HG03097 (cell line): ENCODE data around the gene OPA1.

Experiments
- ATAC-seq: cut with Tn5 transposase; IDR thresholded peaks from one replicate; pipeline ENCODE4 v1.9.1; 2021; ENCODE audit not compliant: unreplicated experiment, low FRiP score

The OPA1 gene

GRCh38 chr3:193702967-193703366, 110.0 kb downstream of the OPA1 start:
- ATAC-seq = no peak

GRCh38 chr3:193704431-193704830, 111.4 kb downstream of the OPA1 start:
- ATAC-seq = no peak

GRCh38 chr3:193708270-193708669, 115.3 kb downstream of the OPA1 start:
- ATAC-seq = no peak

- ATAC-seq = no peak
These were observed 117.5 kb downstream of the OPA1 start for GRCh38 chr3:193710286-193711165.

GRCh38 chr3:193711166-193711485, 118.1 kb downstream of the OPA1 start:
- ATAC-seq = no peak

GRCh38 chr3:193711523-193711963, 118.5 kb downstream of the OPA1 start:
- ATAC-seq = no peak

GRCh38 chr3:193711964-193712598, 119.1 kb downstream of the OPA1 start:
- no peak for ATAC-seq

GRCh38 chr3:193712938-193713337, 119.9 kb downstream of the OPA1 start:
- ATAC-seq = no peak

GRCh38 chr3:193714523-193715137, 121.6 kb downstream of the OPA1 start:
- ATAC-seq = no peak

- no peak for ATAC-seq
These were observed 123.1 kb downstream of the OPA1 start for GRCh38 chr3:193716150-193716549.

- no peak for ATAC-seq
These were observed 126.7 kb downstream of the OPA1 start for GRCh38 chr3:193719735-193720134.

GRCh38 chr3:193720169-193720568, 127.2 kb downstream of the OPA1 start:
- ATAC-seq = no peak

- no peak for ATAC-seq
These were observed 129.6 kb downstream of the OPA1 start for GRCh38 chr3:193722566-193722965.

- no peak for ATAC-seq
These were observed 134.1 kb downstream of the OPA1 start for GRCh38 chr3:193727089-193727488.

- ATAC-seq = no peak
These were observed 135.6 kb downstream of the OPA1 start for GRCh38 chr3:193728429-193729087.

- ATAC-seq = no peak
These were observed 136.1 kb downstream of the OPA1 start for GRCh38 chr3:193729088-193729465.

GRCh38 chr3:193729601-193730000, 136.6 kb downstream of the OPA1 start:
- ATAC-seq = no peak

GRCh38 chr3:193730511-193730910, 137.5 kb downstream of the OPA1 start:
- no peak for ATAC-seq

GRCh38 chr3:193730976-193731375, 138.0 kb downstream of the OPA1 start:
- ATAC-seq = no peak

GRCh38 chr3:193731656-193732055, 138.6 kb downstream of the OPA1 start:
- no peak for ATAC-seq

- no peak for ATAC-seq
These were observed 139.4 kb downstream of the OPA1 start for GRCh38 chr3:193732391-193732790.
